ENCODE measurements around the gene BMPER. TPM values are rescaled to one million over a fixed set of nuclear protein-coding genes. Genes with fewer than 3 reads are reported as not detected.
A peak's percentile ranks its signal among the peaks of the same experiment; 100 is the strongest.

The BMPER gene
- total RNA-seq, 1 donor from 2014 or later = 1.3 TPM

DNA sequence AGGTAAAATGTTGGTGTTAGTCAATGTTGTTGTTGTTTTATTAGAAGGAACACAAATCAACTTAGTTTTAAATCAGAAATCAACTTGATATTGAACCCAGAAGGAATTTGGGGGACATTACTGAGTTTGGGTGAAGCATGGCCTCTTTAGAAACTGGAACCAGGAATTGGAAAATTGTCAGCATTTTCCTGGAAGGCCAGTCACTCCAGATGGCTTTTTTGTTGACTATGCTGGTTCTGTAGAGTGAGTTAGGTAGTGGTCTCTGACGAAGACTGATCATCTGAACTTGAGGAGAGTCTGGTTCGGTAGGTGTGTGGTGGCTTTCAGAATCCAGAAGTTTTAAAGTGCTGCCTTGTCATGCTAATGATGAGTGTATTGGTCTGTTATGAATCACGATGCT lies 111.5 kb downstream of the BMPER start:
- no peak for DNase-seq (ENCODE audit: low read depth)

DNA sequence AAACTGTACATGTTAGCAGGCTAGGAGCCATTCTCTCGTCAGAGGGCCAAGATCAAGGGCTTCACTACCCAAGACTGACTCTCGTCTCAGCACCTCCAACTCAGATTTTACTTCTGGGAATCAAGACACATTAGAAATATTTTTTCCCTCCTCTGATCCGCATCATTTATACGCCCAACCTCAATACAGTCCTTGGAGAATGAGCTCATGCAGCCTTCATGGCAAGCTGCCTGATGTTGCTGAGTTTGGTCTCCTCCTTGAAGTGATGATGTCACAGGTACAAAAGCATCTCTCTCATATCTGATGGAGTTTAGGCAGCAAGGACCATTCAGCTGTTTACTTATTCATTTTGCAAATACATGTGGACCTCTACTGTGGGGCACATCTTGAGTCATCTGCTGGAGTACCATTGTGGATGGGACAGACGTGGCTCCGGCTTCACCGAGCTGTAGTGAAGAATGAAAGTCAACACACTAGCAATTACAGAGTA lies 114.0 kb downstream of the BMPER start:
- no peak for DNase-seq (ENCODE audit: low read depth)

DNA sequence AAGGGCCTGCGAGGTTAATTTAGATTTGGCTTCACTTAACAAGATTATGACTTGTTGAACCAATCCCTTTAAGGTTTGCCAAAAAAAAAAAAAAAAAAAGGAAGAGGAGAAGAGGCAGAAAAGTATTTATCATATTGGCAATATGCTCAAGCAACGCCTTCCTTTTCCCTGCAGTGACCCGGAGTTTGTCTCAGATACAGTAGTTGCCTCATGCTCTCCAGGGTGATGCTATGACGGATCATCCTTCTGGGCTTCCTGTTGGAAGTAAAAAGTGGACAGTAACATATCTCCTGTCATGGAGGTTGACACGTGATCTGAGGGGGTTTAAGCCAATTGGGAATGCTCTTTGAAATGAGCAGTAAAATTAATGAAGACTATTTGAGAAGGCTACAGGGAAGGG lies 117.3 kb downstream of the BMPER start:
- no peak for DNase-seq (ENCODE audit: low read depth)

DNA sequence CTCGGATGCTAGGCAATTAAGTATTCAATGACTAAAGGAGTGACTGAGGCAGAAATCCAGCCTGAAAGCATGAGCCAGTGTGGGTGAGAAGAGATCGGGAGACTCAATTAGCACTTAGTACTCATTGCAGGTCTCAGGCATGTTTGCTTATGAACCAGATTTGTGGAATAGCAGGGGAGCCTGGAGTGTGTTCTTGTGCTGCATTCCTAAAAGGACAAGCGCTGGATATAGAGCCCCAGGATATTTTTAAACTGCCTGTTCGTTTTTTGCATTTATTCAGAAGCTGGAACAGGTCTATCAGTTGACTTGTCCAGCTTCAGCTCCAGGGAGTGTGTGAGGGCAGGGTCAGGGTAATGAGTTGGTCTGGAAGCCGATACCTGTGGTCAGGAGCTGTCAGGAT lies 120.3 kb downstream of the BMPER start:
- no peak for DNase-seq (ENCODE audit: low read depth)

DNA sequence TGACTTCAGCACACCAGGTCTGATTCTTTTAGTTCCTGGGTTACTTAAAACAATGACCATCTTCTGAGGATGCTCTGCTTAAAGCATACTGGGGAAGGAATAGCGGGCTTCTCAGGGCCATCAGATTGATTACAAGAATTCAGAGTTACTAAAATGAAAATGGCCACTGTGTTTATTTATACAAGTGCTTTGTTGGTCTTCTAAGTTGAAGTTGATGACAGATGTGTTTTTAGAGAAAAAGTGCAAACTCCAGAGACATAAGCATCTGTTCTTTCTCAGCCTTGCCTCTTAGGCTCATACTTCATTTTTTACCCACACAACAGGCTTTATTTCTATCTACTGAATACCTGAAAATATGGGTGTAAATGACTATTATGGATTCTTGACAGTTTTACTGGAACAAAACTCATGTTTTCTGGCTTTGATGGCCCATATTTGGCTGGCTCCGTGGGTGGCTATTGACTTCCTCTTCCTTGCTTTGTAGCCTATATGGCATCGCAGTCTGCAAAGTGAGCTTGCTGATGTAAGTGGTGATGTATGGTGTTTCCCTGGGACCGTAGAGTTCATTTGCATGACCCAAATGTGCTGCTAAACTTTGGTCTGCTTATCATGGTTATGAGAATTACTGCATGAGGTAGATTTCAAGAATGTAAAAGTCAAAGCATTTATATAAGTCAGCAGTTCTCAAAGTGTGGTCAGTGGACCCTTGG lies 121.3 kb downstream of the BMPER start:
- no peak for DNase-seq (ENCODE audit: low read depth)

DNA sequence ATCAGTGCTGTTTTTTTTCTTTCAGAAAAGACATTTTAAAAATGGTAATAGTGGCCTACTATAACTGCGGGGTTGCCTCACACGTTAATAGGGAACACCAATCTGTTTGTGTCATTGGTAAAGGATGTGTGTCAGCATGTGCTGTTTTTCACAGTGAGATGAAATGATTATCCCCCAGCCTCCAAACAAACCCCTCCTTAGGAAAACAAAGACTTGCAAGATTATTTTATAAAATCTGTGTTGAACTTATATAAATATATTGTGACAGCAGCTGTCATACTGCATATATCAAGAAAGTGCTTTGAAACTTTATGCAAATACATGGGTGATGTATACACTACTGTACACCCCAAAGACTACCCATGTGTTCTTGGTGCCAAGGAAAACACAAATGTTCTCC lies 125.8 kb downstream of the BMPER start:
- no peak for DNase-seq (ENCODE audit: low read depth)

DNA sequence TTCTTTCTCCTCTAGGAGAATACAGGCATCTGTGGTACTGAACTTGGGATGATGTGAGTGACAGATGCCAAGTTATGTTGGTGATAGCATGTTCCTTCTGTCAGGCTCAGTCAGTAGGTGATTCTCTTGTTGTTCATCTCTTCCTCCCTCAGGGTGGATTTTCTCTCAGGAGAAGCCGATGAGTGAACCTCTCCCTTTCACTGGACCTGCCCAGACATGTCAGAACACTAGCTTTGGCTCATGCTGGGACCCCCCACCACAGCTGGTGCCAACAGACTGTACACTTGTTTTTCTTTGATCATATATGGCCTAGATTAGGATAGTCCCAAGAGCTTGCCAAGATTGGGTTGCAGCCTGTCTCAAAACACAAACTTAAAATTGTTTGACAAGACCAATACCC lies 129.4 kb downstream of the BMPER start:
- no peak for DNase-seq (ENCODE audit: low read depth)

DNA sequence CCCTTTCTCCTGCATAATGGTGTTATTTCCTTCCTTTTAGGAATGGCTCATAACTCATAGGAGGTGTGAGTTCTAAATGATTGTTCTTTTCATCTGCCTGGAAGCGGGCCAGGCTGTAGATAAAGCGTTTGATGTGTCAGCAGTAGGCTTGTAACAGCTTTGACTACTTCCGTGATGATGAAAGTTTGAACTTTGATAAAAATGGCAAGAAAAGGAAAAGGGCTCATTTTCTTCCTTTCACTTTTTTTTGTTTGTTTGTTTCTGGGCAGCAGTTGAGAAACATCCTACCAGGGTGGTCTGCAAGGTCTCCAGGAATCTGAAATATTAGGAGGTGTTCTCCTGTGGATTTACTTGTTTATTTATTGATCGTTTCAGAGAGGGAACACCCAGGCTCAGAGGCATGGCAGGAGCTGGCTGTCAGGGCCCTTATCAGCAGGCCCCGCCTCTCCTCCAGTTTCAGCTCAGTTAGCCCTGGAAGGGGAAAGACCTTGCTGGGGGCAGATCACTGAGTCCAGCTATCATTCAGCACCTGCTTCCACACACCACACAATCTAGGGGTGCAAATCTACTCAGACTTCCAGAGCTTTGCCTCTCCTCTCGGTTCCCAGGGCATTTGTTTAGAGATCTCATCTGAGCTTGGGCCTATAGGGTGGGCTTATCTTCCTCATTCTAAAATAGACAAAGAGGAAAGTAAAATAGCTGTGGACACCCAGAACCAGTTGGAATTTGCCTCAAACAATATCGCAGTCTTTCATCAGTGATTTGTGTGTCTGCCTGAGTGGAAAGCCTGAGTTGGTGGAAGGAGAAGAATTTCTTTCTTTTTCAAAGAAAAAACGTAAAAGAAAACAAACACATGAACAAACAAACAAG lies 130.9 kb downstream of the BMPER start:
- no peak for DNase-seq (ENCODE audit: low read depth)

DNA sequence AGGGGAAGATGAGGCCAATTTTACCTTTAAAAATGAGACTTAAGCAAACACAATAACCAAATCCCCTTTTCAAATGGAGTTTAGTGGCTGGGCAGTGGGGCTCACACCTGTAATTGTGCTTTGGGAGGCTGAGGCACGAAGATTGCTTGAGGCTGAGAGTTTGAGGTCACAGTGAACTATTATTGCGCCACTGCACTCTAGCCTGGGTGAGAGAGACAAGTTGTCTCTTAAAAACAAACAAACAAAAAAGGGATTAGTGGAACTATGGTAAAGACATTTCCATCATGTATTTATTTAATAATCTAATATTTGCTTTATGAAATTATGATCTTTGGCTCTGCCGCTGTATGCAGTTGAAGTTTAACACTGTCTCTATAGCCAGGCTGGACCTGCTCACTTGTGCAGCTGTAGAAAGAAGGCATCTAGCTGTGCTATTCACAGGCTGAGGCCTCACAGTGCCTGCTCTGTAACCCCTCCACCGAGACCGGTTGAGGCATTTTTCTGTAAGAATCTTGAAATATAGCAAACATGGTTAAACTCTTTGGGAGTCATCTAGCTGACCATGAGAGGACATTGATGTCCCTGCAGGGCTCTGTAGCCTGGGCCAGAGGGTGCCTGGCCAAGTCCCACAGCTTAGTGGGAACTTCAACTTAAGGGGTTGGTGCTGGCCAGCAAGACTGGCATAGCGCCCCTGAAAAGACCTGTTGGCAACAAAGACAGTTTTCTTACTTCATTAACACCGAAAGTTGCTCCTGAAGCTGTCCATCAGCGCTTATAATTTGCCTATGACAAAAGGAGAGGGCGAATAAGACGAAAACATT lies 131.8 kb downstream of the BMPER start:
- no peak for DNase-seq (ENCODE audit: low read depth)

DNA sequence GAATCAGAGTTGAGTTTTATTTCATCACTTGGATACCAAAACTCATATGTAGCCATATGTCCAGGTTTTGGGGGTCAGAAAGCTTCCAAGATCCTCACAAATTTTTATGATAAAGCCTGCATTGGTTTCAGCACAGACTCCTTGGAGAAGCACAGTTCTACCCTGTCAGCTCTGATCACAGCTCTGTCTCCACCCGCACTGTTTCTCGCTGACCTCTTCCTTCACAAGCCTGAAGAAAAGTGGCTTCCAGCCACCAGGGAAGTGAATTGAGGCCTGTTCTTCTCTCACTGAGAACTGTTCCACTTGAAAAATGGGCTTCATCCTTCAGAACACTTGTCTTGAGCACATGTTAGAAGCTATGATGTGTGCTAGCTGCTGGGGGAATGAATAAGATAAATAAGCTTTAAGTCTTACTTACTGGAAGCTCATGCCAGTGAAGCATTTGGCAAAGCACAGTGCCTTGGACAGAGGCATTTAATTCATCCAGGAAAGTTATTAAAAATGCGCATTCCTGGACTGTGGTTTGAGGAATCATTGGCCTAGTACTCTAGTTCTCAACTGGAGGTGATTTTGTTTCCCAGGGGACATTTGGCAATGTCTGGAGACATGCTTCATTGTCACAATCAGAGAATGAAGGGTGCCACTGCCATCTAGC lies 133.6 kb downstream of the BMPER start:
- peak; percentile 16 for DNase-seq (ENCODE audit: low read depth)

DNA sequence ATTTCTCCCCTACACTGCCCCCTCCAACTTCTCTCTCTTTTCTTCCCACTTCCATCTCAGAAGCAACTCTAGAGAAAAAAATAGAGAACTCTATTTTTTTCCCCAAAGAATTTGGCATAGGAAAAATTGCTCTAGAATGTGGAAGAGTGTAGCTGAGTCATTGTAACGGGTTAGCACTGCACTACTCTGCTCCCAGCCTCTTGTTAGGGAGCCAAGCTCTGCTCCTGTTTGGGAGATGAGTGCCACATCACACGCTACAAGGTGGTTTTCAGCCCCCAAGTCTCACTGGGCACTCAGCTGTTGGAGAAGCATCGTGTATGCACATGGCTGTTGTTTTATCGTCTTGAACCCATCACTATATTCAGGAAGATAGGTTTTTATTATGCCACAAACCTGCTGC lies 136.4 kb downstream of the BMPER start:
- DNase-seq (ENCODE audit: low read depth) = no peak

DNA sequence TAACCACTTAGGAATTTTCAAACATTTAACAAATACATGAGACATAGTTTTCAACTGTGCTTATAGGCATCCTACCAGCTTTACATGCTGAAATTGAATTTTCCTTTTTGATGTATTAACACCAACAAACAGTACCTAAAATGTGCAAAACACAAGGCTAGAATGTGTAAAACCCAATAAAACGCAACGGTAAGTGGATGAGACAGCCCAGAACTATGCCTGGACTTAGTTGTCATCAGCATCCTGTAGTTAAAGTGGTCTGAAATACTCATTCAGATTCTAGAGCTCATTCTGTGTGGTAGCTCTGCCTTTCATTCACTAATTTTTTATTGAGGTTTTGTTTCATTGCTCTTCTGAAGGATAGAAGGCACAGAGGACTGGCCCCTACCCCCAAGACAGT lies 137.1 kb downstream of the BMPER start:
- DNase-seq (ENCODE audit: low read depth) = no peak

DNA sequence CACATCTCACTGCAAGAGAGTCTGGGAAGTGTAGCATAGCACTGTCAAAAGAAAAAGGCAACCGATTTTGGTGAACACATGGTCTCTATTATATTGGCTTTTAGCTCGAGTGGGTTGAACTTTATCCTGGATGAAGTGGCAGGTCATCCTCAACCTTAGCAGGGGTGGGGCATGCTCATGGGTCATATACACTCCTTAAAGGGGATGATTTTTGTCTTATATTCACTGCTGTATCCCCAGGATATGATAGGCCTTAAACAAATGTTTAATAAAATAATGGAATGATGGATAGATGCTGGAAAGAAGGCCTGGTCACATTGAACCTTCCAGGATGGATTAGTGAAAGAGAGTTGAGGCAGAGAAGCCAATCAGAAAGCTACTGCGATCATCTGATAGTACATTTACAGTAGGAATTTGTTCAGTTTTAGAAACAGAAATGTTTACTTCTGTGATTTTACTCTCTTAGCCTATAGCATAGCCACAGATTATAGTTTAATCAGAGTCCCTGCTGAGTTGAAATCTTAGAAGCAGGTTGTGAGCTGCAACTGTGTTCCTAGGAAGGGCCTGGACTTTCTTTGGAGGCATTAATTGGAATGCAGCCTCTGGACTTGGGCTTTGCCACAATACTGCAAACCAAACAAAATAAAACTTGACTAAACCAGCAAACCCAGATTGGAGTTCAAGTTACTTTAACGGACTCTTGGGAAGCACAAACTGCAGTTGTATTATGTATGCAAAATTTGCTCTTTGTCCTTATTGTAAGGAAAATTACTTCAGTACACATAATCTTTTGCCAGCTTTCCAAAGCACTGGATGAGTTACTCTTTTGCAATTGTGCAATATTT lies 138.3 kb downstream of the BMPER start:
- DNase-seq (ENCODE audit: low read depth) = no peak

DNA sequence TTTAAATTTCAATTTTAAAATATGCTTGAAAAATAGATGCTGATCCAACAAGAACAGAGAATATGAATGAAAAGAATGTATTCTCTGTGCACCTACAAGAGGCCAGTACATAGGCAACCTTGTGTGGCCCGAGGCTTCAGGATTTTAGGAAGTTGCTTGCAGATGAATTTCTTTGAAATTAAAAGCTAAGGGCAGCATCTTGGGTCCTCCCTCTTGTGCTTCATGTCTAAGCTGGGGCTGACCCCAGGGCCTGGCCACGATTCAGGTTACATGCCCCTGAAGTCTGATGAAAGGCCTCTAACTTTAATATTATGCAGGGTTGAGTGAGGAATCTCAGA lies 138.9 kb downstream of the BMPER start:
- no peak for DNase-seq (ENCODE audit: low read depth)

DNA sequence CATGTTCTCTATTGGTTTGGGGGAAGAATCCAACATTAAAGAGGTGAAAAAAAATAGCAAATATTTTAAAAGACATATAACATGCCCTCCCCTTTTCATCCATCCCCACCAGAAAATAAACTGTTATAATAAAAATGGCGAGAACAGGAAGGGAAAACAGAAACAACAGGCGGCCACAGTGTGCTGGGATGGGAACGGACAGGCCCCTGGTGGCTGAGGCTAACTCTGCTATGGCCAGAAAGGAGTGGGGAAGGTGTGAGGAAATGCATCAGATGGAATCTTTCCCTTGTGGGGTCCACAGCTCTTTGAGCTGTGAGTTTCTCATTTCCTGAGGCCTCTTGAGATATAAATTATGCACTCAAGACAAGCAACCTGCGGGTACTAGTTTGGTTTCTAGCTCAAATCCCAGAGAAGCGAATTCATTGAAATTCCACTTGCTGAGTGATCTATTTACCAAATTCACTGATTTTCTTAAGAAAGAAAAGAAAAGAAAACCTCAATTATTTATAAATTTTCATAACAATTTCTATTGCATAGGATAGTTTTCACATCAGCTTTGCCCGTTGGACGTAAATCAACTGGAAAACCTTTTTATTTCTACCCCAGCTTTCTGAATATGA lies 139.5 kb downstream of the BMPER start:
- no peak for DNase-seq (ENCODE audit: low read depth)

DNA sequence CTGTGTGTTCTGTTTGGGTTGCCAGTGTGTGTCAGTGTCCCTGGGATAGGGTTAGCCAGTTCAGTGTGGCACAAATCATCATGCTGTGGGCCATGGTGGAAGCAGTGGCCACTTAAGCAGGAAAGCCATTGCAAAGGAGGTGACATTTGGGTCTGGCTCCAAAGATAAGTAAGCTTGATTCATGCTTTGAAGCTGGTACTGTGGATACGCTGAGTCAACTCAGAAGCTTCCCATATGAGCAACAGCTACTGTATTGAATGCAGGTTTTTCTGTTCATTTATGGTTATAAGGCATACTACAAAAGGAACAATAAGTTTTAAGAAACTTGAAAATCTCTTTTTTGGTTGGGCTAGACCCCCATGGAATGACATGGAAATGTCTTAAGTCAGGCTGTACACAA lies 143.1 kb downstream of the BMPER start:
- DNase-seq (ENCODE audit: low read depth) = no peak

DNA sequence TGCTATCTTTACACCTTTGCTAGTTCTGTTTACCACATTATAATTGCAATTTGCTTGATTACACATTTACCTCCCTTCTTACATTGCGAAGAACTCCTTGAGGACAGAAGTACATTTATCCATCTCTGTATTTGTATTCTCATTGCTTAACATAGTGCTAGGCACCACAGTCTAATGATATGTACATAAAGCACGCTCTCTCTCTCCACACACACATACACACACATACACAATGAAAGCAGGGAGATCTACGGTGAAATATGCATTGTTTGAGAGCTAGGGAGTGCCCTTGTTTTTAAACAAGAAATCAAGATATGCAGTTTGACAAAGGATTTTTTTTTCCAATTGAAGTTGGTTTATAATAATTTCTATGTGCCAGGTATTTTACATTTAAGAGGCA lies 148.7 kb downstream of the BMPER start:
- DNase-seq (ENCODE audit: low read depth) = no peak

DNA sequence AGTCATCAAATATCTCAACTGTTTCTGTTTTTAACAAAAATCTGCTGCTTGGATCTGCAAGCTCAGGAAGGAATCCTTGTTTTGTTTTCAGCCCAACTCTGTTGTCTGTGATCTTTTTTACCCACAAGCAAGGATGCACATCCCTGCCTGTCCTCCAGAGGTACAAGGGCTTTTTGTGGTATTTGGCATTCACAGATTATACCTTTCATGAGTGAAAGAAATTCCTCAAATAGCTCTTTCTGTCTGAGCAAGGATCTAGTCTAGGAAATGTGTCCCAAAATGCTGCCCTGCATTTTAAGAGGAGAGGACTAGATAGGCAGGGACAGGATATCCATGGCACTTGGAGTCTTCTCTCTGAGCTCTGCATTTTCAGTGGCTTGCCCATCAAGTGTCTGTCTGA lies 151.8 kb downstream of the BMPER start:
- DNase-seq (ENCODE audit: low read depth) = no peak

DNA sequence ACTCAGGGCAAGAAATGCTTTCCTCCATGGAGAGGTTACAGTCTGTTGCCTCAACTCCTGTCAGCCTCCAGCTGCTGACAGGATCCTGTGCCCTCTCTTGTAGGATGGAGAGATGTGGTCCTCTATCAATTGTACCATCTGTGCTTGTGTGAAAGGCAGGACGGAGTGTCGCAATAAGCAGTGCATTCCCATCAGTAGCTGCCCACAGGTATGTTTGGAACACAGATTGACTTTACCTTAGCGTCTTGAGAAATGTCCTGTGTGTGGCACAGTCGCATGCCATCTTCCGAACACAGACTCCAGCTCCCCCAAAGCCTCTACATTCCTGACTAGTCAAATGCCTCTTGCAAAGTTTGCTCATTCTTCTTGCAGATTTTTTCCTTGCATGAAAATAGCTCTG lies 152.6 kb downstream of the BMPER start:
- peak; percentile 22 for DNase-seq (ENCODE audit: low read depth)

DNA sequence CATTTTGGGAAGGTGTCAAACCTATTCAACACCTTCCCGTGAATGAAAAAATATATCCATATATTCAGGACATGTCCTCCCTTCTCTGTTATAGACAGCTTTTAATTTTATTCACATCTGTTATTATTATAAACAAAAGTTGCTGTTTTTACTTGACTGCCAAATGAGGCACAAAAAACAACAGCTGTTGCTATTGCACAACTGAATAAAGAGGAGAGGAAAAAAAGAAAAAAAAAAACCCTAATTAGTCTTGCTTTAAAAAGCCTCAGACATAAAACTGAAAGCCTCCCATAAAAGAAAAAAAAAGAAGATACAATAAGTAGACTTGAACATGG lies 153.4 kb downstream of the BMPER start:
- peak; percentile 64 for DNase-seq (ENCODE audit: low read depth)
